Cardiac muscle cell (in vitro differentiated cells and primary cell): ENCODE results near the gene ADRB1. TPM values are rescaled to one million over a fixed set of nuclear protein-coding genes. Genes with fewer than 3 reads are reported as not detected.

Experiments used
- DNase-seq, 2 donors: peaks; one replicate each; pipeline versions ENCODE4 v3.0.0 to v3.0.0-alpha.2; 2010 to 2017; ENCODE audit warnings: low read depth in 1 of 2, low spot score in 1 of 2
- H3K27ac ChIP-seq: fragments of 200-600 bp; sonication (generic); 2 replicates; pipeline ENCODE4 v1.5.1; 2016
- H3K27me3 ChIP-seq: fragments of 200-600 bp; sonication (generic); 2 replicates; pipeline ENCODE4 v1.6.0; 2016; ENCODE audit warnings: control low read depth
- H3K36me3 ChIP-seq: fragments of 200-600 bp; sonication (generic); 2 replicates; pipeline ENCODE4 v1.5.1; 2016; ENCODE audit warnings: control low read depth
- H3K4me1 ChIP-seq: fragments of 200-600 bp; sonication (generic); 2 replicates; pipeline ENCODE4 v1.8.1; 2017; ENCODE audit warnings: low read depth, mild to moderate bottlenecking, mixed run types
- H3K4me3 ChIP-seq: fragments of 200-600 bp; sonication (generic); 2 replicates; pipeline ENCODE4 v1.5.1; 2016; ENCODE audit warnings: mild to moderate bottlenecking
- H3K9me3 ChIP-seq: fragments of 200-600 bp; sonication (generic); 2 replicates; pipeline ENCODE4 v1.5.1; 2017; ENCODE audit warnings: low read depth, mild to moderate bottlenecking, control low read depth
- CTCF ChIP-seq: IDR thresholded peaks from 2 replicates; pipeline ENCODE4 v1.5.1; 2012; ENCODE audit warnings: low read depth, mild to moderate bottlenecking, low read length
- polyA plus RNA-seq: library from polyadenylated mRNA; unstranded; fragments of >200 nt; fragmentation: Nextera tagmentation; extraction: Ambion mirVana; gene quantifications from 2 replicates; pipeline ENCODE4 v1.2.1, GENCODE V29; 2016
- total RNA-seq: library from RNA; depleted of rRNA; stranded (reverse); fragments of >200 nt; gene quantifications from 2 replicates; pipeline ENCODE4 v1.2.3, GENCODE V29; 2016

The ADRB1 gene
- total and polyA plus RNA-seq, 2 experiments from 2014 or later, result 0.28 to 0.69 TPM

- Histone ChIP-seq H3K27ac (no peak overlapping the region), H3K4me1 (peaks cover 34% of the 10 kb centered on the region), H3K27me3 (no peaks in the 10 kb centered on the region), H3K4me3 (no peak overlapping the region), H3K9me3 (no peaks in the 10 kb centered on the region), H3K36me3 (no peaks in the 10 kb centered on the region)
- DNase-seq, result peak in 1 of 2 donors; percentile 65
- TF ChIP-seq CTCF, result no peak
These were observed 17.3 kb upstream of the ADRB1 start for GRCh38 chr10:114026189-114027040.

DNA sequence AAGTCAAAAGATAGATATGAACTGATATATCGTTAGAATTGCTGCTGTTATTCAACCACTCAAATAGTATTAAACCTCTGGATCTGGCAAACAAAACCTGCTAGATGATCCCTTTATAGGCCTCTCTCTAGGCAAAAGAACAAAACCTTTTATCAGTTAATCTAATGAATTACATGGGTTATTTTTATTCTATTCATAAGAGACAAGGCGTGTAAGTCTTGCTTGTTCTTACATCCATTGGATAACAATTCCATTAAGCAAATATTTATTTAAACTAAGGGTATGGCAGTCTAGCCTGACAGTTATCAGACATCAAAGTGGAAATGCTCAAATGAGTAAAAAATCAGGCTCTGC is 16.6 kb upstream of the ADRB1 start:
- Histone ChIP-seq H3K4me1 (peaks cover 28% of the 10 kb centered on the region), H3K27ac (no peak overlapping the region), H3K9me3 (no peaks in the 10 kb centered on the region), H3K4me3 (no peak overlapping the region), H3K27me3 (no peaks in the 10 kb centered on the region), H3K36me3 (no peaks in the 10 kb centered on the region)
- TF ChIP-seq CTCF, result no peak
- DNase-seq, result no peak

GRCh38 chr10:114027951-114028350 is 15.7 kb upstream of the ADRB1 start:
- Histone ChIP-seq H3K9me3 (no peaks in the 10 kb centered on the region), H3K27ac (no peak overlapping the region), H3K4me3 (no peak overlapping the region), H3K4me1 (peaks cover 19% of the 10 kb centered on the region), H3K36me3 (no peaks in the 10 kb centered on the region), H3K27me3 (no peaks in the 10 kb centered on the region)
- DNase-seq, result no peak
- TF ChIP-seq CTCF, result no peak

GRCh38 chr10:114028425-114028824 is 15.2 kb upstream of the ADRB1 start:
- Histone ChIP-seq H3K27me3 (no peaks in the 10 kb centered on the region), H3K9me3 (no peaks in the 10 kb centered on the region), H3K4me1 (peaks cover 14% of the 10 kb centered on the region), H3K36me3 (no peaks in the 10 kb centered on the region), H3K4me3 (no peak overlapping the region), H3K27ac (no peak overlapping the region)
- no peak for DNase-seq
- TF ChIP-seq CTCF, result no peak

GRCh38 chr10:114029655-114030054 is 14.0 kb upstream of the ADRB1 start:
- H3K27me3 ChIP-seq, result no peaks in the 10 kb centered on the region
- no peaks in the 10 kb centered on the region for H3K36me3 ChIP-seq
- H3K27ac ChIP-seq, result no peak overlapping the region
- no peak for DNase-seq
- no peaks in the 10 kb centered on the region for H3K9me3 ChIP-seq
- TF ChIP-seq CTCF, result no peak
- peaks cover 11% of the 10 kb centered on the region for H3K4me1 ChIP-seq
- H3K4me3 ChIP-seq, result no peak overlapping the region
